ENCODE measurements around the gene PHETA1.
"Not testable (repeated sequence)": the region's sequence is repeated elsewhere in the genome, so short reads cannot be mapped to it uniquely, and the experiment has no call there.

Gene PHETA1

DNA sequence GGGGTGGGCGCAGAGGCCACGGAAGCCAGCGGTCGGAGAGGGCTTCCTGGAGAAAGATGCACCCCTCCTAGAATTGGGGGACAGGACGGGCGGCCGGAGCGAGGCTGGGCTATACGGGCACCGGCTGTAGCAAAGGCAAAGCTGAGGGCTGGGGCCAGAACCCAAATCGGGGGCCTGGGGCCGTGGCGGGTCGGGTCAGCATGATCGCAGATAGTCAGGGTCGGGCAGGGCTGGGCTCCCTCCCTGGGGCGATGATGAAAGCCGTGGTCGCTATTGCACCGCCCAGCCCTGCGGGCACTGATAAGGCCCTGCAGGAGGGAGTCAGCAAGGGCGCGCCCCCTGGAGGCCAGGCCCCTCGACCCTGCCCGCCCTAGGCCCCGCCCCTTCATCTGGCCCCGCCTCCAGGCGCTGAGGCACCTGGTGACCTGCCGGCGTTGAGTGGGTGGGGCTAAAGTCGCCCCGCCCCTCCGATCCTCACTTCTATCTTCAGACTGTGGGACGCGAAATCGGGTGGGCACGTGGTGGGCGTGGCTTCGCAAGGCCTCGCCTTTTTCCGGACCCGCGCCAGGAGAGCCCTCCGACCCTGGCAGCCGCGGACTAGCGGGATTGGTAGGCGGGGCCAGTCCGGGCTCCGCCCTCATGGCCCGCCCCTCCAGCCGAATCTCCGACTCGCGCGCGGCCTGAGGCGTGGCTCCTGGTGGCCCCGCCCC, 36.4 kb upstream of the PHETA1 start:
- peak; percentile 99 for DNase-seq (ENCODE audit: low read depth)

DNA sequence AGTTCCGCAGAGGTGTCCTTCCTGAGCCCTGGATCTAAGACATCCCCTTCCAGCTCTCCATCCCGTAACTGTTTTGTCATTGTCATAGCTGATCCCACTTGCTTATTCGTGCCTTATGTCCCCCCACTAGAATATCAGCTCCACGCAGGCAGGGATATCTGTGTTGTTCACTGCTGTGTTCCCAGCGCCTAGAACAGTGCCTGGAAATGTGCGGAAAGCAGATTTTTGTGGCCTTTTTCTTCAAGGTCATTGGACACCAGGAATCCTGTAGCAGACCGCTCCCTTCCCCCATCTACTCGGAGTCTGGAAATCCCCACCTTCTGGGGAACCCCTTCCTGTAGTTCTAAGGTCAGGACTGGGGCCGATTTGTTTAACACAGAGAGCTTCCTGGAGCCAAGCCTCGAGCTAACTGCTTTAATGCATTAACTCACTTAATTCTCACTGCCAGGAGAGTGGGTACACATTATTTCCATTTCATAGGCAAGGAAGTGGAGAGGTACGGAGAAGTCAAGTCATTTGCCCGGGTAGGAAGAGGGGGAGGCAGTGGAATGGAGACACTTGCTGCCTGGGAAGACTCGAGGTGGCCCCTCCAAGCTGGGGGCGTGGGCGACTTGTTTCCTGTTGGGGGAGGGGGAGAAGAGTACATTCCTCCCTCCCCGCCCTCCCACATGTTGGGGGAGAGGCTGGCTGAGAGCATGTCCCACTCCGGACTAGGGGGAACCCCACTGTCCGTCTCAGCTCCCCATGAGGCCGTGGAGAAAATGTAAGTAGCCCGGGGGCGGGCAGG, 35.7 kb upstream of the PHETA1 start:
- DNase-seq (ENCODE audit: low read depth) = peak; percentile 64

- DNase-seq (ENCODE audit: low read depth) = not testable (repeated sequence)
Measured at GRCh38 chr12:111402490-111402824, 33.6 kb upstream of the PHETA1 start.

GRCh38 chr12:111401167-111401605, 32.3 kb upstream of the PHETA1 start:
- DNase-seq (ENCODE audit: low read depth) = no peak

DNA sequence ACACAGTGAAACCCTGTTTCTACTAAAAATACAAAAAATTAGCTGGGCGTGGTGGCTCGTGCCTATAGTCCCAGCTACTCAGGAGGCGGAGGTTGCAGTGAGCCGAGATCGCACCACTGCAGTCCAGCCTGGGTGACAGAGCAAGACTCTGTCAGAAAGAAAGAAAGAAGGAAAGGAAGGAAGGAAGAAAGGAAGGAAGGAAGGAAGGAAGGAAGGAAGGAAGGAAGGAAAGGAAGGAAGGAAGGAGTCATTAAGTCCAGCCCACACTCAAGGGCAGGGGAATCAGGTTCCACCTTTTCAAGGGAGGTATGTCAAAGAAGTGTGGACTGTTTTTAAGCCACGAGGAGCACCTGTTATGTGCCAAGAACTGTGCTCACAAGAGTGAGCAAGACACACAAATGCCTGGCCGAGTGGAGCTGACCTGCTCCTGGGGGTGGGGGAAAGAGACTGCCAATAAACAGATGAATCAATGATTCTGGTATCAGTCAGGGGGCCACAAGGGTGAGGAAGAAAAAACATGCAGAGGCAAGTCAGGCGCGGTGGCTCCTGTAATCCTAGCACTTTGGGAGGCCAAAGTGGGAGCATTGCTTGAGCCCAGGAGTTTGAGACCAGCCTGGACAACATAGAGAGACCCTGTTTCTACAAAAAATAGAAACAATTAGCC, 31.0 kb upstream of the PHETA1 start:
- not testable (repeated sequence) for DNase-seq (ENCODE audit: low read depth)

DNA sequence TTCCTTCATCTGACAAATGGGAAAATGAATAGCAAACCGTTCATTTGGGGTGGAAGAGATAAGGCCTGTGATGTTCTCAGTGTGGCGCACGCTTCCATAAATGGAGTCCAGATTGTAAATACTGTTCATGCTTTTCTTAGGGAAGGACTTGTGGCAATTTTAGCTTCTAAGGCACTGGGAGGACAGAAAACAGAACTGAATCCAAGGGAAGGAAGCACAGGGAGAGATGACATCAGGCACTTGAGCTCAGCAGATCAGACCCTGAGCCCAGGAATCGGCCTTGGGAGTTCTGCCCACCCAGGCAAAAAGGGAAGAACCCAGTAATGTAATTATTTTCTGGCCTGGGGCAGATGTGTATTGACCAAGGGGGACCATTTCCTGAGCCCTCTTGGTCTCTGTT, 29.6 kb upstream of the PHETA1 start:
- no peak for DNase-seq (ENCODE audit: low read depth)

- DNase-seq (ENCODE audit: low read depth) = peak; percentile 83
Measured at GRCh38 chr12:111396726-111397445, 28.0 kb upstream of the PHETA1 start.

DNA sequence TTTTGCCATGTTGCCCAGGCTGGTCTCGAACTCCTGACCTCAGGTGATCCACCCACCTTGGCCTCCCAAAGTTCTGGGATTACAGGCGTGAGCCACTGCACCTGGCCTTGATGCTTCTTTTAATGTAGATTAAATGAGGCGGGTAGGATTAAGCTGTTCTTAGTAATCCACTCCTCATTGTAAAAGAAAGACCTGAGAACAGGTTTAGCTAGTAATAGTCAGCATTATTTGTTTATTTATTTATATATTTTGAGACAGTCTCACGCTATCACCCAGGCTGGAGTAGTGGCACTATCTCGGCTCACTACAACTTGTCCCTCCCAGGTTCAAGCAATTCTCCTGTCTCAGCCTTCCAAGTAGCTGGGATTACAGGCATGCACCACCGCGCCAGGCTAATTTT, 27.4 kb upstream of the PHETA1 start:
- DNase-seq (ENCODE audit: low read depth) = not testable (repeated sequence)

- DNase-seq (ENCODE audit: low read depth) = no peak
Measured at GRCh38 chr12:111395336-111396187, 26.7 kb upstream of the PHETA1 start.

GRCh38 chr12:111394480-111394879, 25.6 kb upstream of the PHETA1 start:
- DNase-seq (ENCODE audit: low read depth) = no peak

GRCh38 chr12:111393700-111394300, 24.9 kb upstream of the PHETA1 start:
- DNase-seq (ENCODE audit: low read depth) = no peak

- no peak for DNase-seq (ENCODE audit: low read depth)
Measured at GRCh38 chr12:111390910-111391309, 22.0 kb upstream of the PHETA1 start.

DNA sequence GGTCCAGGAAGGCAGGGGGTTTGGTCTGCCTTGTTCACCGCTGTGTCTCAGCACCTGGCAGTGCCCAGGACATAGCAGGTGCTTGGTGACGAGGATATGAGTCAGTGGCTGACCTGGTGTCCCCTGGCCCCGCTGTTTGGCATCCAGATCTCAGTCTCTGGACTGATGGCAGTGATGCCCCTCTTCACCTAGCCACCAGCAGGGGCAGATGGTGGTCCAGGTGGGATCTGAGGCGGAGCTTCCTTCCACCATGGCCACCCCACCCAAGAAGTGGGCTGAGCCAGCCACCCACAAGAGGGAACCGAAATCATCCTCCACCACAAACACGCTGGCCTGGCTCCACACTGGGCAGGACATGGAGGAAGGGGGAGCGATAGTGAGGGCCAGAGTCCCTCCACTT, 20.7 kb upstream of the PHETA1 start:
- no peak for DNase-seq (ENCODE audit: low read depth)

GRCh38 chr12:111387747-111388323, 18.9 kb upstream of the PHETA1 start:
- DNase-seq (ENCODE audit: low read depth) = no peak

DNA sequence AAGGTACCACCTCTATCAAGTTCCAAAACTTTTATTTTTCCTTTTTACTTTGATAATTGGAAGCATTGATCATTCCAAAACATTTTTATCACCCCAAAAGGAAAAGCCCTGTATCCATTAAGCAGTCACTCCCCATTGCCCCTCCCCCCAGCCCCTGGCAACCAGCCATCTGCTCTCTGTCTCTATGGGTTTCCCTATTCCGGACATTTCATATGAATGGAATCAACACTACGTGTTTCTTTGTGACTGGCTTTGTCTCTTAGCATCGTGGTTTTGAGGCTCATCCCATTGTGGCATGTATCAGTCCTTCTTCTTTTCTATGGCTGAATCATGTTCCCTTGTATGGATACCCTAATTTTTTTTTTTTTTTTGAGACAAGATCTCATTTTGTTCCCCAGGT, 18.0 kb upstream of the PHETA1 start:
- DNase-seq (ENCODE audit: low read depth) = no peak

DNA sequence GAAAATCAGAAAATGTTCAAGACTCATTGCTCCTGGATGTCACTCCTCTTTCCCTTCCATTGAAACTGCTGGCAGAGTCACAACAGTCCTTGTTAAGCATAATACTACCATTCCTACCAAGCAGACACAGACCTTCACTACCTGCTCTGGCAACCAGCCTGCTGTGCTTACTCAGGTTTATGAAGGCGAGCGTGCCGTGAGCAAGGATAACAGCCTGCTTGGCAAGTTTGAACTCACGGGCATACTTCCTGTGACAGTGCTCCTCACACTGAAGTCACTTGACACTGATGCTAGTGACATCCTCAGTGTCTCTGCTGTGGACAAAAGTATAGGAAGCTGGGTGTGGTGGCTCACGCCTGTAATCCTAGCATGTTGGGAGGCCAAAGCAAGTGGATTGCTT, 15.7 kb upstream of the PHETA1 start:
- DNase-seq (ENCODE audit: low read depth) = no peak

GRCh38 chr12:111379942-111380554, 11.2 kb upstream of the PHETA1 start:
- DNase-seq (ENCODE audit: low read depth) = no peak

DNA sequence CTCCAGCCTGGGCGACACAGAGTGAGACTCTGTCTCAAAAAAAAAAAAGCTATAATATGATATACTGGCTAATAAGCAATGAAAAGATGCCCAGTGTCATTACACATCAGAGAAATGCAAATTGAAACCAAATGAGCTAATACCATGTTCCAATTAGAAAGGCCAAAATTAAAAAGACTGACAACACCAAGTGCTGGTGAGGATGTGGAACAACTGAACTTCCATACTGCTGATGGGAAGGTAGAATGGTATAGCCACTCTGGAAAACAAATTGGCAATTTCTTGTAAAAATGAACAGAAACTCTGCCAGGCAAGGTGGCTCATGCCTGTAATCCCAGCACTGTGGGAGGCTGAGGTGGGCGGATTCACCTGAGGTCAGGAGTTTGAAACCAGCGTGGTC, 8.5 kb upstream of the PHETA1 start:
- no peak for DNase-seq (ENCODE audit: low read depth)

DNA sequence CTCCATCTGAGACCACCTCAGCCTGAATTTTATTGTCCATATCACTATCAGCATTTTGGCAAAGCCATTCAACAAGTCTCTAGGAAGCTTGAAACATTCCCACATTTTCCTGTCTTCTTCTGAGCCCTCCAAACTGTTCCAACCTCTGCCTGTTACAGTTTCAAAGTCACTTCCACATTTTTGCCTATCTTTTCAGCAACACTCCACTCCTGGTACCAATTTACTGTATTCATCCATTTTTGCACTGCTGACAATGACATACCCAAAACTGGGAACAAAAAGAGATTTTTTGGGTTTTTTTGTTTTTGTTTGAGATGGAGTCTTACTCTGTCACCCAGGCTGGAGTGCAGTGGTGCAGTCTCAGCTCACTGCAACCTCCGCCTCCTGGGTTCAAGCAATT, 4.3 kb upstream of the PHETA1 start:
- not testable (repeated sequence) for DNase-seq (ENCODE audit: low read depth)
